ENCODE data around the gene ERG. TPM values are rescaled to one million over a fixed set of nuclear protein-coding genes. Genes with fewer than 3 reads are reported as not detected.

The ERG gene
- total and polyA plus RNA-seq, 11 donors, result 5.9 to 37.9 (median 15.4) TPM

DNA sequence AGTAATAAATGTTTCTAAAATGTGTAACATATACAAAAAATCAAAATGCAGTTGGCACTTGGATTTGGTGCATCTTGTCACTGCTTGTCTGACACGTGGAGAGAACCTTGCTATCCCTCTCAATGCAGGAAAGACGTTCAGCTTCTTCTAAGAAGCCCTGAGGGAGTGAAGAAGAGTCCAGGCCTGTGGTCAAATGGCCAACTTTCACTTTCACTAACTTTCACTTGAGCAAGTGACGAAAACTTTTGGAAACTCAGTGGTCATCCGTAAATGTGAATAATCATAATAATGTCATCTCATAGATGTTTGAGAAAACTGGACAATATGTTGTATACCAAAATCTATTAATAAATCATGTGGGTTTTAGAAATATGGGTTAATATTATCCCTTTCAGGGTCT, 61.9 kb downstream of the ERG start:
- intact Hi-C loops (cut with DNase I), result loop anchor here in 1 of 10 donors (10.0 kb wide), 1 partner anchor 58 kb away; the partner anchor contains the start of gene ERG
- ATAC-seq, result no peak
- 68 to 79% (median 71%) methylated on average over 4 of the region's 4 CpGs for WGBS, 4 donors

DNA sequence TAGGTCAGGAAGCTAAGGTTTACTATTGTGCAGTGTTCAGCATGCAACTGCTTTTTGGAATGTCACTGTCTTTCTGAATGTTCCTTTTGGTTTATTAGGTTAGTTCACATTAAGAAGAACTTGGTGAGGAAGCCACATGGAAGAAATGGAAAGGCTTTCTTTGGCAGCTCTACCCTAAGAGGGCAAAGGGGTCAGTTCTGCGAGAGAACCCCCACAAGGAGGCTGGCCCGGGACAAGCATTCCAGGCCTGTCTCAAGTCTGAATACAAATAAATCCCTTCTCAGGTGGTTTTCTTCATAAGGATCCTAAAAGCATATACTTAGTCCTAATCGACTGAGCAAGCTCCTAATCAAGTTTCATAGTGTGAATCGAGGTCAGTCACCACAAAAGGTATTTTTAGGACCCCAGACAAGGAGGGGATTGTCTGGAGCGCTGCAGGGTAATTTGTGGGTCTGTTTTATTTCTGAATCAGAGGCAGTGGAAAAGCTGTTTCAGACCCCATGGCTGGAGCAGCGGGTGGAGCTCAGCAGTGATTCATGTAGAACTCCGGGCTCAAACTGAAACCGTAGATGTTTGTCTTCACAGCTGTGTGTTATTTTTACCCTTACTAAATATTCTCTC, 63.3 kb downstream of the ERG start:
- H3K27me3 ChIP-seq, result no peaks in the 10 kb centered on the region

More for the DNA sequence above, 61.9 kb downstream of the ERG start:
- Histone ChIP-seq H3K27ac (no peak overlapping the region), H3K4me3 (no peak overlapping the region), H3K36me3 (peaks cover 0 to 3% (median 0%) of the 10 kb centered on the region in 9 donors), H3K4me1 (peaks cover 3 to 48% (median 27%) of the 10 kb centered on the region in 12 donors), H3K27me3 (no peaks in the 10 kb centered on the region), H3K9me3 (no peaks in the 10 kb centered on the region)
- TF ChIP-seq, protein P1, sequence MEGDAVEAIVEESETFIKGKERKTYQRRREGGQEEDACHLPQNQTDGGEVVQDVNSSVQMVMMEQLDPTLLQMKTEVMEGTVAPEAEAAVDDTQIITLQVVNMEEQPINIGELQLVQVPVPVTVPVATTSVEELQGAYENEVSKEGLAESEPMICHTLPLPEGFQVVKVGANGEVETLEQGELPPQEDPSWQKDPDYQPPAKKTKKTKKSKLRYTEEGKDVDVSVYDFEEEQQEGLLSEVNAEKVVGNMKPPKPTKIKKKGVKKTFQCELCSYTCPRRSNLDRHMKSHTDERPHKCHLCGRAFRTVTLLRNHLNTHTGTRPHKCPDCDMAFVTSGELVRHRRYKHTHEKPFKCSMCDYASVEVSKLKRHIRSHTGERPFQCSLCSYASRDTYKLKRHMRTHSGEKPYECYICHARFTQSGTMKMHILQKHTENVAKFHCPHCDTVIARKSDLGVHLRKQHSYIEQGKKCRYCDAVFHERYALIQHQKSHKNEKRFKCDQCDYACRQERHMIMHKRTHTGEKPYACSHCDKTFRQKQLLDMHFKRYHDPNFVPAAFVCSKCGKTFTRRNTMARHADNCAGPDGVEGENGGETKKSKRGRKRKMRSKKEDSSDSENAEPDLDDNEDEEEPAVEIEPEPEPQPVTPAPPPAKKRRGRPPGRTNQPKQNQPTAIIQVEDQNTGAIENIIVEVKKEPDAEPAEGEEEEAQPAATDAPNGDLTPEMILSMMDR (IDR thresholded peaks at IDR 0.05), result no peak
- no peak for TF ChIP-seq POLR2A (IDR thresholded peaks at IDR 0.05)
- no peak for DNase-seq

DNA sequence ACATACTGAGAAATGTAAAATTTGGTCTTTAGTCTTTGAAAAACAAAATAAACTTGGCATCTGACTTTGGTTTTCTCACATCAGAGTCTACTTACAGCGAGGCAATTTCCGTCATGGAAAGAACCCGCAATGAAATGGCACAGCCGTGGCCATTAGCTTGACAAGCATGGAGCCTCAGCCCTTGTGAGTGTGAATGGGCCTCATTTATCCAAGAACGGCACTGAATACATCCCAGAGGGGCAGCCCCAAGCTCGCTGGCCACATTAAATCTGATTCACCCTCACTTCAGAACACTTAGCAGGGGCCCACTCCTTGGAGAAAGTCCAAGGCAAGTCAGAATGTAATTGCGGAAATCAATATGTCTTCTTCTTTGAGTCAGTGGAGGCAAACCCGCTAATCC, 64.8 kb downstream of the ERG start:
- TF ChIP-seq, protein P1 (IDR thresholded peaks at IDR 0.05), result no peak
- no peak for TF ChIP-seq POLR2A (IDR thresholded peaks at IDR 0.05)
- Histone ChIP-seq H3K27me3 (no peaks in the 10 kb centered on the region), H3K36me3 (no peaks in the 10 kb centered on the region), H3K4me3 (no peak overlapping the region), H3K9me3 (no peaks in the 10 kb centered on the region), H3K27ac (no peak overlapping the region), H3K4me1 (peaks cover 0 to 30% (median 18%) of the 10 kb centered on the region in 12 donors)
- no peak for DNase-seq
- 87 to 94% (median 90%) methylated on average over 8 of the region's 8 CpGs for WGBS, 4 donors
- intact Hi-C loops (cut with DNase I), result loop anchor here in 1 of 10 donors (10.0 kb wide), 1 partner anchor 61 kb away; the partner anchor contains the start of gene ERG
- ATAC-seq, result no peak

More for the DNA sequence above, 63.3 kb downstream of the ERG start:
- TF ChIP-seq, protein P1 (IDR thresholded peaks at IDR 0.05), result no peak
- no peak for TF ChIP-seq POLR2A (IDR thresholded peaks at IDR 0.05)
- intact Hi-C loops (cut with DNase I), result loop anchor here in 1 of 10 donors (10.0 kb wide), 1 partner anchor 60 kb away; the partner anchor contains the start of gene ERG
- Histone ChIP-seq H3K9me3 (no peaks in the 10 kb centered on the region), H3K4me3 (peak overlapping the region in 5 of 12 donors; percentile 2 to 33 (median 15)), H3K4me1 (peaks cover 3 to 44% (median 25%) of the 10 kb centered on the region in 12 donors), H3K36me3 (peaks cover 0 to under 1% (median 0%) of the 10 kb centered on the region in 9 donors), H3K27ac (peak overlapping the region in 3 of 12 donors; percentile 33 to 64 (median 53))
- DNase-seq (no peak), ATAC-seq (peak in 2 of 4 donors; percentile 41 to 45)
- 22 to 28% (median 27%) methylated on average over 8 of the region's 8 CpGs for WGBS, 4 donors

DNA sequence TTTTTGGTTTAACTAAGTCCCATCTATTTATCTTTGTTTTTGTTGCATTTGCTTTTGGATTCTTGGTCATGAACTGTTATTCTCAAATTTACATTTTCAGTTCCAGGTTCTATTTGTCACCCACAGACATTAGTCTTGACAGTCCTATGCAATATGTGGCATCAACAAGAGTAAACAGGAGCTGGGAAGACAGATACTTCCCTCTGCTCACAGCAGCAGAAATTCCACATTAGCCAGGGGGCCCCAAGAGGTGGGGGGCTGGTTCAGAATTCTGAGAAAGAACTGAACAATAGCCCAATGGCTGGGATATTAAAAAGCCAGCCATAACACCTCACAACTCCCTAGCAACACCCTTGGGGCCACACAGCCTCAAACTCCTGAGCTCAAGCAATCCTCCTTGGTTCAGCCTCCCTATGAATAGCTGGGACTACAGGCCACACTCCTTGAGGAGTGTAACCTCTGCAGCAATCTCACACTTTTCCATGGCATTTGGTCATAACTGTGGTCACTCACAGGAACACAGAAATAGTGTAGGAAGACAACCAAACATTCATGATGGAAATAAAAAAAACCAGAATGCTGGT, 67.8 kb downstream of the ERG start:
- Histone ChIP-seq H3K36me3 (no peaks in the 10 kb centered on the region), H3K27ac (no peak overlapping the region), H3K4me1 (peaks cover 0 to 20% (median 10%) of the 10 kb centered on the region in 12 donors), H3K4me3 (no peak overlapping the region), H3K27me3 (no peaks in the 10 kb centered on the region), H3K9me3 (no peaks in the 10 kb centered on the region)
- TF ChIP-seq POLR2A (IDR thresholded peaks at IDR 0.05), result no peak
- TF ChIP-seq, protein P1 (IDR thresholded peaks at IDR 0.05), result no peak
- DNase-seq (no peak), ATAC-seq (no peak)
- intact Hi-C loops (cut with DNase I), result loop anchor here in 1 of 10 donors (10.0 kb wide), 1 partner anchor 64 kb away; the partner anchor contains the start of gene ERG

All from heart left ventricle (tissue), 16 donors.